ENCODE results near the gene RPF1.
"Not testable (repeated sequence)": the region's sequence is repeated elsewhere in the genome, so short reads cannot be mapped to it uniquely, and the experiment has no call there.

Gene RPF1

GRCh38 chr1:84493747-84494146 lies 14.7 kb downstream of the RPF1 start:
- no peak for DNase-seq

- no peak for DNase-seq
Observed at GRCh38 chr1:84496498-84496897, 17.4 kb downstream of the RPF1 start.

GRCh38 chr1:84497631-84498275 lies 18.7 kb downstream of the RPF1 start:
- no peak for DNase-seq

GRCh38 chr1:84502927-84503326 lies 23.9 kb downstream of the RPF1 start:
- DNase-seq = no peak

GRCh38 chr1:84504580-84505492 lies 25.8 kb downstream of the RPF1 start:
- DNase-seq = peak; percentile 67

GRCh38 chr1:84505493-84506001 lies 26.5 kb downstream of the RPF1 start:
- DNase-seq = no peak

- DNase-seq = peak; percentile 99
Observed at GRCh38 chr1:84506002-84506728, 27.1 kb downstream of the RPF1 start, which contains the start of the genes GNG5 and SPATA1. Gene GNG5, minus strand, starts transcription at chr1:84506581. Its CDS starts 490 bp downstream, at chr1:84506091. Gene SPATA1, plus strand, starts transcription at chr1:84506386. Its CDS starts 9,974 bp downstream, at chr1:84516360.

- DNase-seq = peak; percentile 13
Observed at GRCh38 chr1:84506729-84507453, 27.8 kb downstream of the RPF1 start.

- DNase-seq = not testable (repeated sequence)
Observed at GRCh38 chr1:84507887-84508286, 28.8 kb downstream of the RPF1 start.

- no peak for DNase-seq
Observed at GRCh38 chr1:84508510-84508909, 29.4 kb downstream of the RPF1 start.

GRCh38 chr1:84509029-84509428 lies 30.0 kb downstream of the RPF1 start:
- DNase-seq = no peak

- no peak for DNase-seq
Observed at GRCh38 chr1:84510165-84510564, 31.1 kb downstream of the RPF1 start.

GRCh38 chr1:84510668-84511067 lies 31.6 kb downstream of the RPF1 start:
- no peak for DNase-seq

- DNase-seq = no peak
Observed at GRCh38 chr1:84524590-84524989, 45.5 kb downstream of the RPF1 start.

- DNase-seq = no peak
Observed at GRCh38 chr1:84525779-84526178, 46.7 kb downstream of the RPF1 start.

GRCh38 chr1:84538599-84538998 lies 59.5 kb downstream of the RPF1 start:
- peak; percentile 18 for DNase-seq

- DNase-seq = no peak
Observed at GRCh38 chr1:84539972-84540371, 60.9 kb downstream of the RPF1 start.

GRCh38 chr1:84540759-84541158 lies 61.7 kb downstream of the RPF1 start:
- DNase-seq = no peak

GRCh38 chr1:84541679-84542078 lies 62.6 kb downstream of the RPF1 start:
- no peak for DNase-seq
